Panc1 (cell line): ENCODE results near the gene BAD.

ENCODE experiments used
- POLR2AphosphoS5 ChIP-seq: IDR thresholded peaks from 2 replicates; pipeline ENCODE4 v1.6.1; 2012; ENCODE audit warnings: mild to moderate bottlenecking, low read depth, low read length, moderate library complexity
- TCF7L2 ChIP-seq: IDR thresholded peaks from 2 replicates; pipeline ENCODE4 v1.6.1; 2011; ENCODE audit warnings: mild to moderate bottlenecking, low read depth, low read length, inconsistent platforms
- TF ChIP-seq, protein P1 (sequence below): fragments of 450-650 bp; IDR thresholded peaks from 2 replicates; pipeline ENCODE4 v1.5.1; 2017; ENCODE audit warnings: mild to moderate bottlenecking
- TF ChIP-seq, protein P2 (sequence below), 2 experiments: IDR thresholded peaks; 2 replicates each; pipeline ENCODE4 v1.6.1; 2011 to 2012; ENCODE audit warnings: low read depth in 2 of 2, control low read depth in 1 of 2, low read length in 1 of 2, mild to moderate bottlenecking in 1 of 2, moderate library complexity in 1 of 2; ENCODE audit not compliant: insufficient read depth in 1 of 2

DNA sequence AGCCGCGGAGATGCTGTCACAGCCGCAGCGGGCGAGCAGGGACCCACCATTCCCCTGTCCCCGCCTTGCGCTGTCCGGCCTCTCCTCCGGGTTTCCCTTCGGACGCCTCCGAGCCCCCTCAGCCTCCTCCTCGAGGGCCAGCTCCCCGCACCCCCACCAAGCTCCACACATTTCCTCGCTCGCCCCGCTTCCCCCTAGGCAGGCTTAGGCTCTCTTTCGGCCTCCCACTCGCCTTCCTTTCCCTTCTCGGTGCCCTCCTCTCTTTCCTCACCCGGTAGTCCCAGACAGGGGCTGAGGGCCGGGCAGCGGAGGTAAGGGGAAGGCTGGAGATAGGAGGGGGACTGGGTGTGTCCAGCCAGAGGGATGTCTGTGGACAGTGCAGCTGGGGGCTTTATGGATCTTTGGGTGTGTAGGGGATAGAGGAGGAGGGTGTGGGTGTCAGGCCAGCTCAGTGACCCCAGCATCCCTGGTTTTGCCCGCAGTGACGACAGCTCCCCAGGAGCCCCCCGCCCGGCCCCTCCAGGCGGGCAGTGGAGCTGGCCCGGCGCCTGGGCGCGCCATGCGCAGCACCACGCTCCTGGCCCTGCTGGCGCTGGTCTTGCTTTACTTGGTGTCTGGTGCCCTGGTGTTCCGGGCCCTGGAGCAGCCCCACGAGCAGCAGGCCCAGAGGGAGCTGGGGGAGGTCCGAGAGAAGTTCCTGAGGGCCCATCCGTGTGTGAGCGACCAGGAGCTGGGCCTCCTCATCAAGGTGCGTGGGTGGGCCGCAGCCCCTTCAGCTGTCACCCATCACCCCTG, 8.2 kb upstream of the BAD start:
- TF ChIP-seq, protein P1, sequence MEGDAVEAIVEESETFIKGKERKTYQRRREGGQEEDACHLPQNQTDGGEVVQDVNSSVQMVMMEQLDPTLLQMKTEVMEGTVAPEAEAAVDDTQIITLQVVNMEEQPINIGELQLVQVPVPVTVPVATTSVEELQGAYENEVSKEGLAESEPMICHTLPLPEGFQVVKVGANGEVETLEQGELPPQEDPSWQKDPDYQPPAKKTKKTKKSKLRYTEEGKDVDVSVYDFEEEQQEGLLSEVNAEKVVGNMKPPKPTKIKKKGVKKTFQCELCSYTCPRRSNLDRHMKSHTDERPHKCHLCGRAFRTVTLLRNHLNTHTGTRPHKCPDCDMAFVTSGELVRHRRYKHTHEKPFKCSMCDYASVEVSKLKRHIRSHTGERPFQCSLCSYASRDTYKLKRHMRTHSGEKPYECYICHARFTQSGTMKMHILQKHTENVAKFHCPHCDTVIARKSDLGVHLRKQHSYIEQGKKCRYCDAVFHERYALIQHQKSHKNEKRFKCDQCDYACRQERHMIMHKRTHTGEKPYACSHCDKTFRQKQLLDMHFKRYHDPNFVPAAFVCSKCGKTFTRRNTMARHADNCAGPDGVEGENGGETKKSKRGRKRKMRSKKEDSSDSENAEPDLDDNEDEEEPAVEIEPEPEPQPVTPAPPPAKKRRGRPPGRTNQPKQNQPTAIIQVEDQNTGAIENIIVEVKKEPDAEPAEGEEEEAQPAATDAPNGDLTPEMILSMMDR = no peak
- TF ChIP-seq TCF7L2 (no peak), POLR2AphosphoS5 (no peak)
- TF ChIP-seq, protein P2, sequence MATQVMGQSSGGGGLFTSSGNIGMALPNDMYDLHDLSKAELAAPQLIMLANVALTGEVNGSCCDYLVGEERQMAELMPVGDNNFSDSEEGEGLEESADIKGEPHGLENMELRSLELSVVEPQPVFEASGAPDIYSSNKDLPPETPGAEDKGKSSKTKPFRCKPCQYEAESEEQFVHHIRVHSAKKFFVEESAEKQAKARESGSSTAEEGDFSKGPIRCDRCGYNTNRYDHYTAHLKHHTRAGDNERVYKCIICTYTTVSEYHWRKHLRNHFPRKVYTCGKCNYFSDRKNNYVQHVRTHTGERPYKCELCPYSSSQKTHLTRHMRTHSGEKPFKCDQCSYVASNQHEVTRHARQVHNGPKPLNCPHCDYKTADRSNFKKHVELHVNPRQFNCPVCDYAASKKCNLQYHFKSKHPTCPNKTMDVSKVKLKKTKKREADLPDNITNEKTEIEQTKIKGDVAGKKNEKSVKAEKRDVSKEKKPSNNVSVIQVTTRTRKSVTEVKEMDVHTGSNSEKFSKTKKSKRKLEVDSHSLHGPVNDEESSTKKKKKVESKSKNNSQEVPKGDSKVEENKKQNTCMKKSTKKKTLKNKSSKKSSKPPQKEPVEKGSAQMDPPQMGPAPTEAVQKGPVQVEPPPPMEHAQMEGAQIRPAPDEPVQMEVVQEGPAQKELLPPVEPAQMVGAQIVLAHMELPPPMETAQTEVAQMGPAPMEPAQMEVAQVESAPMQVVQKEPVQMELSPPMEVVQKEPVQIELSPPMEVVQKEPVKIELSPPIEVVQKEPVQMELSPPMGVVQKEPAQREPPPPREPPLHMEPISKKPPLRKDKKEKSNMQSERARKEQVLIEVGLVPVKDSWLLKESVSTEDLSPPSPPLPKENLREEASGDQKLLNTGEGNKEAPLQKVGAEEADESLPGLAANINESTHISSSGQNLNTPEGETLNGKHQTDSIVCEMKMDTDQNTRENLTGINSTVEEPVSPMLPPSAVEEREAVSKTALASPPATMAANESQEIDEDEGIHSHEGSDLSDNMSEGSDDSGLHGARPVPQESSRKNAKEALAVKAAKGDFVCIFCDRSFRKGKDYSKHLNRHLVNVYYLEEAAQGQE (IDR thresholded peaks at IDR 0.05; ENCODE audit: insufficient read depth in 1 of 2, low read depth in 2 of 2, low read length in 1 of 2) = no peak
